ENCODE measurements around the gene IP6K1.

The IP6K1 gene

GRCh38 chr3:49790626-49791411 lies 4.5 kb upstream of the IP6K1 start:
- TF ChIP-seq ZNF8 (CRISPR knock-in tag; IDR thresholded peaks at IDR 0.05) (no peak), TOX (CRISPR knock-in tag; IDR thresholded peaks at IDR 0.05; ENCODE audit: borderline replicate concordance) (no peak), POU6F1 (CRISPR knock-in tag; IDR thresholded peaks at IDR 0.05; ENCODE audit: borderline replicate concordance, low read depth) (no peak), ZNF70 (CRISPR knock-in tag; IDR thresholded peaks at IDR 0.05) (no peak), SNAI2 (CRISPR knock-in tag; IDR thresholded peaks at IDR 0.05) (no peak), TSHZ2 (CRISPR knock-in tag; IDR thresholded peaks at IDR 0.05) (no peak), BACH2 (CRISPR knock-in tag; IDR thresholded peaks at IDR 0.05; ENCODE audit: borderline replicate concordance) (no peak), GLIS3 (CRISPR knock-in tag; IDR thresholded peaks at IDR 0.05) (no peak), CSDC2 (CRISPR knock-in tag; IDR thresholded peaks at IDR 0.05) (no peak), ARNTL (CRISPR knock-in tag; IDR thresholded peaks at IDR 0.05; ENCODE audit: borderline replicate concordance, low read depth) (no peak), ZFP30 (CRISPR knock-in tag; IDR thresholded peaks at IDR 0.05) (no peak), PATZ1 (CRISPR knock-in tag; IDR thresholded peaks at IDR 0.05; ENCODE audit: borderline replicate concordance) (no peak), RARB (CRISPR knock-in tag; IDR thresholded peaks at IDR 0.05) (no peak), OSR1 (CRISPR knock-in tag; IDR thresholded peaks at IDR 0.05) (no peak), ISL1 (CRISPR knock-in tag; IDR thresholded peaks at IDR 0.05) (no peak), TCF4 (CRISPR knock-in tag; IDR thresholded peaks at IDR 0.05; ENCODE audit: borderline replicate concordance) (no peak)
- ATAC-seq: no peak

- no peak for ATAC-seq
- no peak for TF ChIP-seq CREB5 (CRISPR knock-in tag; IDR thresholded peaks at IDR 0.05; ENCODE audit: low read depth)
- no peak for TF ChIP-seq ZNF8 (CRISPR knock-in tag; IDR thresholded peaks at IDR 0.05)
- no peak for TF ChIP-seq TOX (CRISPR knock-in tag; IDR thresholded peaks at IDR 0.05; ENCODE audit: borderline replicate concordance)
- TF ChIP-seq RARB (CRISPR knock-in tag; IDR thresholded peaks at IDR 0.05): no peak
- TF ChIP-seq ZNF565 (CRISPR knock-in tag; conservative IDR thresholded peaks at IDR 0.05; ENCODE audit: low read depth): no peak
- TF ChIP-seq OSR1 (CRISPR knock-in tag; IDR thresholded peaks at IDR 0.05): no peak
- TF ChIP-seq GLIS3 (CRISPR knock-in tag; IDR thresholded peaks at IDR 0.05): no peak
- TF ChIP-seq ESRRG (CRISPR knock-in tag; IDR thresholded peaks at IDR 0.05): no peak
- TF ChIP-seq TSHZ2 (CRISPR knock-in tag; IDR thresholded peaks at IDR 0.05): no peak
- TF ChIP-seq TCF4 (CRISPR knock-in tag; IDR thresholded peaks at IDR 0.05; ENCODE audit: borderline replicate concordance): no peak
- no peak for TF ChIP-seq ZFP30 (CRISPR knock-in tag; IDR thresholded peaks at IDR 0.05)
- no peak for TF ChIP-seq PATZ1 (CRISPR knock-in tag; IDR thresholded peaks at IDR 0.05; ENCODE audit: borderline replicate concordance)
Observed at GRCh38 chr3:49788056-49788455, 1.7 kb upstream of the IP6K1 start.

Data from SK-N-SH treated with all-trans-retinoic acid at 6 μM for 48 hours (cell line).